IPS-20b (cell line): ENCODE measurements around the gene TOX2.
A peak's percentile ranks its signal among the peaks of the same experiment; 100 is the strongest.

Experiments
- H3K27ac ChIP-seq: one replicate; pipeline ENCODE4 v1.5.1; 2013; ENCODE audit warnings: low read length
- H3K27me3 ChIP-seq: 2 replicates; pipeline ENCODE4 v1.6.1; 2013; ENCODE audit warnings: mild to moderate bottlenecking, low read length, inconsistent platforms; ENCODE audit not compliant: insufficient read depth
- H3K36me3 ChIP-seq: 2 replicates; pipeline ENCODE4 v1.6.1; 2013; ENCODE audit warnings: low read depth, mild to moderate bottlenecking, inconsistent platforms, low read length, moderate library complexity; ENCODE audit not compliant: insufficient read depth
- H3K4me1 ChIP-seq: 2 replicates; pipeline ENCODE4 v1.6.1; 2013; ENCODE audit warnings: mild to moderate bottlenecking, control low read depth, inconsistent platforms, low read length, moderate library complexity; ENCODE audit not compliant: insufficient read depth
- H3K4me3 ChIP-seq: 2 replicates; pipeline ENCODE4 v1.5.1; 2013; ENCODE audit warnings: mild to moderate bottlenecking, low read length, inconsistent platforms
- H3K9ac ChIP-seq: 2 replicates; pipeline ENCODE4 v1.6.1; 2013; ENCODE audit warnings: low read depth, mild to moderate bottlenecking, inconsistent platforms, low read length, moderate library complexity
- H3K9me3 ChIP-seq: 2 replicates; pipeline ENCODE4 v1.6.1; 2013; ENCODE audit warnings: mild to moderate bottlenecking, low read depth, low read length, inconsistent platforms; ENCODE audit not compliant: insufficient read depth

The TOX2 gene, protein sequence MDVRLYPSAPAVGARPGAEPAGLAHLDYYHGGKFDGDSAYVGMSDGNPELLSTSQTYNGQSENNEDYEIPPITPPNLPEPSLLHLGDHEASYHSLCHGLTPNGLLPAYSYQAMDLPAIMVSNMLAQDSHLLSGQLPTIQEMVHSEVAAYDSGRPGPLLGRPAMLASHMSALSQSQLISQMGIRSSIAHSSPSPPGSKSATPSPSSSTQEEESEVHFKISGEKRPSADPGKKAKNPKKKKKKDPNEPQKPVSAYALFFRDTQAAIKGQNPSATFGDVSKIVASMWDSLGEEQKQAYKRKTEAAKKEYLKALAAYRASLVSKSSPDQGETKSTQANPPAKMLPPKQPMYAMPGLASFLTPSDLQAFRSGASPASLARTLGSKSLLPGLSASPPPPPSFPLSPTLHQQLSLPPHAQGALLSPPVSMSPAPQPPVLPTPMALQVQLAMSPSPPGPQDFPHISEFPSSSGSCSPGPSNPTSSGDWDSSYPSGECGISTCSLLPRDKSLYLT

GRCh38 chr20:43914311-43915210 is at the start of gene TOX2:
TOX2 (plus strand) TSS chr20:43914852; CDS start chr20:43914892, 40 bp downstream.
- Histone ChIP-seq H3K36me3 (no peaks in the 10 kb centered on the region), H3K27me3 (peaks cover 52% of the 10 kb centered on the region), H3K27ac (no peak within 1 kb of the TSS), H3K9ac (no peak within 1 kb of the TSS; the same call in 1 of the 2 replicates), H3K4me1 (no peaks in the 10 kb centered on the region), H3K9me3 (peaks cover 9% of the 10 kb centered on the region; the same call in 1 of the 2 replicates), H3K4me3 (peak within 1 kb of the TSS; percentile 65)

- H3K36me3 ChIP-seq, result no peaks in the 10 kb centered on the region
- no peaks in the 10 kb centered on the region for H3K27me3 ChIP-seq
- no peak overlapping the region for H3K4me3 ChIP-seq
- H3K9ac ChIP-seq, result no peak overlapping the region
- H3K9me3 ChIP-seq, result no peaks in the 10 kb centered on the region
- no peak overlapping the region for H3K27ac ChIP-seq
- H3K4me1 ChIP-seq, result no peaks in the 10 kb centered on the region
These were observed 46.6 kb upstream of the TOX2 start for GRCh38 chr20:43868091-43868490.

DNA sequence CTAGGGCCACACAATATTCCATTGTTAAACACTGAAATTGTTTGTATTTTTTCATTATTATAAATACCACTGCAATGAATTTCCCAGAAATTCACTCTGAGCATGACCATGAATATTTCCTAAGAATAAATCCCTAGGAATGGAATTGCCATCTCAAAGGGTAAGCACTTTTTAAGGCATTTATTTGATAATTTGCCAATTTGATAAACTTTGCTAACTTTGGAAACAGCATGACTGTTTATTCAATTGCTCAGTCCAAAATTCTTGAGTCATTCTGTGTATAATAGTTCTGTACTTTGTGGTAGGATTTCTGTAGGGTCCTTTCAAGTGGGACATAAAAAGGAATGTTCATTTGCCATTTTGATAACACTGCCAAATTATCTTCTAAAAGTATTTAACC is 44.2 kb upstream of the TOX2 start:
- H3K27me3 ChIP-seq, result no peaks in the 10 kb centered on the region
- no peaks in the 10 kb centered on the region for H3K4me1 ChIP-seq
- no peak overlapping the region for H3K9ac ChIP-seq
- no peak overlapping the region for H3K4me3 ChIP-seq
- no peaks in the 10 kb centered on the region for H3K36me3 ChIP-seq
- no peaks in the 10 kb centered on the region for H3K9me3 ChIP-seq
- no peak overlapping the region for H3K27ac ChIP-seq

DNA sequence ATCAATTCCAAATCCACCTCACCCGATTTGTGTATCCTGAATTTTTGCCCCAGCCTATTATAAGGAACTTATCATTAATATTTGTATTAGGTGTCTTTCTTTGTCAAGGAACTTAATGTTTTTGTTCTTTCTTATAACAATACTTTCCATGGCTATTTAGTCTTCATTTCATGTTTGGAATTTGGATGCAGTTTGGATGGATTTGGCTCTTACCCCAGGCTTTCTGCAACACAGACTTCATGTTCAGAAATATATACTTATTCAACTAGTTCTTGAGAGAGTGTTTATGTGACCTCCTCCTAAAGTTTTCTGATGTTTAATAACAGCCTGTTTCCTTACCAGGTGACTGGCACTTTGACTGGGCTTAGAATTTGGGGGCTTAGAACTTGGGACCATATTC is 35.9 kb upstream of the TOX2 start:
- Histone ChIP-seq H3K27me3 (no peaks in the 10 kb centered on the region), H3K27ac (no peak overlapping the region), H3K4me1 (no peaks in the 10 kb centered on the region), H3K4me3 (no peak overlapping the region), H3K36me3 (no peaks in the 10 kb centered on the region), H3K9ac (no peak overlapping the region), H3K9me3 (peaks cover 5% of the 10 kb centered on the region; the same call in 1 of the 2 replicates)

GRCh38 chr20:43893930-43894329 is 20.7 kb upstream of the TOX2 start:
- no peak overlapping the region for H3K9ac ChIP-seq
- H3K36me3 ChIP-seq, result no peaks in the 10 kb centered on the region
- H3K27me3 ChIP-seq, result no peaks in the 10 kb centered on the region
- H3K27ac ChIP-seq, result no peak overlapping the region
- no peak overlapping the region for H3K4me3 ChIP-seq
- H3K4me1 ChIP-seq, result peaks cover 16% of the 10 kb centered on the region
- peaks cover 11% of the 10 kb centered on the region; the same call in 1 of the 2 replicates for H3K9me3 ChIP-seq

GRCh38 chr20:43894491-43894890 is 20.2 kb upstream of the TOX2 start:
- H3K9ac ChIP-seq, result no peak overlapping the region
- peaks cover 20% of the 10 kb centered on the region for H3K4me1 ChIP-seq
- no peaks in the 10 kb centered on the region for H3K36me3 ChIP-seq
- no peaks in the 10 kb centered on the region for H3K27me3 ChIP-seq
- H3K27ac ChIP-seq, result no peak overlapping the region
- H3K4me3 ChIP-seq, result no peak overlapping the region
- peaks cover 11% of the 10 kb centered on the region; the same call in 1 of the 2 replicates for H3K9me3 ChIP-seq

DNA sequence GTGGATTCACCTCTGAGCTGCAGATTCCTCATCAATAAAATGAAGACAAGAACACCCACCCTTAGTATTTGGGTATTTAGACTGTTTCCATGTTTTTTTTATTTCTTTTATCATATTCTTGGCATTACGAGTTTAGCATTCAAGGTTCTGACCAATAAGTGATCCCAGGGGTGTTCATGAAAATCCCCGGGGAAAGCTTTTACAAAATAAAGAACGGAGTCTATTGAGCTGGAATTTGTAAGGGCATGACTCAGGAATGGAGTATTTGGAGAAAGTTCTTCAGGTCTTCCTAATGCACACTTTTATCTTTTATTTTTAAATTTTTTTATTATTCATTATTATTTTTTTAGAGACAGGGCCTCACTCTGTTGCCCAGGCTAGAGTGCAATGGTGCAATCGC is 19.4 kb upstream of the TOX2 start:
- no peaks in the 10 kb centered on the region for H3K36me3 ChIP-seq
- peaks cover 28% of the 10 kb centered on the region for H3K4me1 ChIP-seq
- no peaks in the 10 kb centered on the region for H3K27me3 ChIP-seq
- H3K4me3 ChIP-seq, result no peak overlapping the region
- peaks cover 8% of the 10 kb centered on the region; the same call in 1 of the 2 replicates for H3K9me3 ChIP-seq
- no peak overlapping the region for H3K9ac ChIP-seq
- H3K27ac ChIP-seq, result no peak overlapping the region

- Histone ChIP-seq H3K27me3 (0 out of 2 replicates have a peak, but pooled peaks cover 4% of the 10 kb centered on the region), H3K27ac (no peak overlapping the region), H3K4me1 (peaks cover 22% of the 10 kb centered on the region), H3K9me3 (no peaks in the 10 kb centered on the region), H3K36me3 (no peaks in the 10 kb centered on the region), H3K4me3 (no peak overlapping the region), H3K9ac (no peak overlapping the region)
These were observed 15.2 kb upstream of the TOX2 start for GRCh38 chr20:43899274-43900120.

- Histone ChIP-seq H3K27ac (no peak overlapping the region), H3K4me1 (peaks cover 16% of the 10 kb centered on the region), H3K4me3 (no peak overlapping the region), H3K9ac (no peak overlapping the region), H3K9me3 (no peaks in the 10 kb centered on the region), H3K36me3 (no peaks in the 10 kb centered on the region), H3K27me3 (0 out of 2 replicates have a peak, but pooled peaks cover 4% of the 10 kb centered on the region)
These were observed 14.6 kb upstream of the TOX2 start for GRCh38 chr20:43900121-43900466.

GRCh38 chr20:43900496-43900895 is 14.2 kb upstream of the TOX2 start:
- Histone ChIP-seq H3K4me1 (peaks cover 14% of the 10 kb centered on the region; the same call in 1 of the 2 replicates), H3K9ac (no peak overlapping the region), H3K27ac (no peak overlapping the region), H3K36me3 (no peaks in the 10 kb centered on the region), H3K27me3 (0 out of 2 replicates have a peak, but pooled peaks cover 4% of the 10 kb centered on the region), H3K4me3 (no peak overlapping the region), H3K9me3 (no peaks in the 10 kb centered on the region)

DNA sequence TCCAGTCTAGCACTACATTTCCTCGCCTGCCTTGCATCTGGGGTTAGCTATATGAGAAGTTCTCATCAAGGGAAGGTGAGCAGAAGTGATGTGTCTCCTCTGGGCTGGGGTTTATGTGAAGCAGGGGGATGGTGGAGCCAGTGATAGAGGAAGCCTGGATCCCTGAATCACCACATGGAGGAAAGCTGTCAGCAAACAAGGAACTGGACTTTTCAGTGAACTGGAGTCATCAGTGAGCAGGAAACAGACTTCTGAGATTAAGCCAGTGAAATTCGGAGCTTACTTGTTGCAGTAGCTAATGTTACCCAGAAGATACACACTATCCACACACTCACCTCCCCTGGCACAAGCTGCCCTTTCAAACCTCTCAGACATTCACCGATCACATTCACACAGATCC is 13.4 kb upstream of the TOX2 start:
- Histone ChIP-seq H3K9me3 (no peaks in the 10 kb centered on the region), H3K4me1 (peaks cover 14% of the 10 kb centered on the region; the same call in 1 of the 2 replicates), H3K36me3 (no peaks in the 10 kb centered on the region), H3K27ac (no peak overlapping the region), H3K27me3 (0 out of 2 replicates have a peak, but pooled peaks cover 4% of the 10 kb centered on the region), H3K9ac (no peak overlapping the region), H3K4me3 (no peak overlapping the region)
